Sigmoid colon (tissue), 7 donors: Measurements from ENCODE around the gene MOBP. TPM values are rescaled to one million over a fixed set of nuclear protein-coding genes. Genes with fewer than 3 reads are reported as not detected.

Experiments
- DNase-seq: peaks from one replicate; pipeline ENCODE4 v3.0.0-alpha.2; 2019
- H3K27ac ChIP-seq, 4 donors: fragments of 200-600 bp; sonication (generic); one replicate each; pipeline ENCODE4 v1.5.1; 2016 to 2019; ENCODE audit warnings: mild to moderate bottlenecking in 1 of 4
- H3K27me3 ChIP-seq, 3 donors: fragments of 200-600 bp; sonication (generic); one replicate each; pipeline ENCODE4 v1.5.1; 2019; ENCODE audit warnings: mild to moderate bottlenecking in 1 of 3
- H3K36me3 ChIP-seq, 4 donors: fragments of 200-600 bp; sonication (generic); one replicate each; pipeline ENCODE4 v1.5.1; 2016 to 2019
- H3K4me1 ChIP-seq, 4 donors: fragments of 200-600 bp; sonication (generic); one replicate each; pipeline ENCODE4 v1.5.1; 2017 to 2019
- H3K4me3 ChIP-seq, 4 donors: fragments of 200-600 bp; sonication (generic); one replicate each; pipeline ENCODE4 v1.5.1; 2017 to 2019; ENCODE audit warnings: mild to moderate bottlenecking in 2 of 4, moderate library complexity in 1 of 4
- H3K9me3 ChIP-seq, 4 donors: fragments of 200-600 bp in 3 of 4; sonication (generic) in 3 of 4; one replicate each; pipeline versions ENCODE4 v1.5.1 to v1.6.1; 2013 to 2019
- EP300 ChIP-seq, 4 donors: sonication (generic); formaldehyde crosslinking; IDR thresholded peaks; one replicate each; pipeline ENCODE4 v1.6.1; 2017; ENCODE audit warnings: antibody characterized with exemption in 4 of 4
- POLR2A ChIP-seq, 2 donors: fragments of 450-650 bp; IDR thresholded peaks; one replicate each; pipeline ENCODE4 v1.6.1; 2016; ENCODE audit warnings: antibody characterized with exemption in 2 of 2, mild to moderate bottlenecking in 2 of 2, moderate library complexity in 2 of 2
- POLR2AphosphoS5 ChIP-seq, 4 donors: sonication (generic); formaldehyde crosslinking; IDR thresholded peaks; one replicate each; pipeline ENCODE4 v1.6.1; 2017; ENCODE audit warnings: antibody characterized with exemption in 4 of 4
- WGBS, 2 donors: extraction: QIAGEN DNeasy Blood & Tissue Kit; methylation state at CpG; one replicate each; pipeline ENCODE4 v1.1.7; 2013; 5-methylcytosine and 5-hydroxymethylcytosine counted together
- intact Hi-C: fragments of 100-400 bp; cut with DNase I; formaldehyde crosslinking; loops from one replicate; pipeline ENCODE4 v1.15.1; 2023
- polyA plus RNA-seq, 3 donors: library from polyadenylated mRNA; stranded (reverse); fragments of 200-250 nt; gene quantifications; one replicate each; pipeline ENCODE4 v1.2.3, GENCODE V29; 2013
- total RNA-seq, 4 donors: library from RNA; depleted of rRNA; stranded (reverse); fragments of >200 nt; gene quantifications; one replicate each; pipeline ENCODE4 v1.1.0, GENCODE V29; 2016
- TF ChIP-seq, protein P1 (sequence below), 4 experiments: fragments of 450-650 bp in 3 of 4; fragments of 200-600 bp in 1 of 4; IDR thresholded peaks; one replicate each; pipeline ENCODE4 v1.5.1; 2016 to 2019; ENCODE audit warnings: antibody characterized with exemption in 4 of 4, mild to moderate bottlenecking in 3 of 4, moderate library complexity in 2 of 4
- donor health status: healthy with polysubstance abuse.
- donor health status: Bipolar disorder and iron deficiency.
- donor health status: healthy.

Gene MOBP
- total and polyA plus RNA-seq, 7 donors, result 0.60 TPM; not detected in 6

DNA sequence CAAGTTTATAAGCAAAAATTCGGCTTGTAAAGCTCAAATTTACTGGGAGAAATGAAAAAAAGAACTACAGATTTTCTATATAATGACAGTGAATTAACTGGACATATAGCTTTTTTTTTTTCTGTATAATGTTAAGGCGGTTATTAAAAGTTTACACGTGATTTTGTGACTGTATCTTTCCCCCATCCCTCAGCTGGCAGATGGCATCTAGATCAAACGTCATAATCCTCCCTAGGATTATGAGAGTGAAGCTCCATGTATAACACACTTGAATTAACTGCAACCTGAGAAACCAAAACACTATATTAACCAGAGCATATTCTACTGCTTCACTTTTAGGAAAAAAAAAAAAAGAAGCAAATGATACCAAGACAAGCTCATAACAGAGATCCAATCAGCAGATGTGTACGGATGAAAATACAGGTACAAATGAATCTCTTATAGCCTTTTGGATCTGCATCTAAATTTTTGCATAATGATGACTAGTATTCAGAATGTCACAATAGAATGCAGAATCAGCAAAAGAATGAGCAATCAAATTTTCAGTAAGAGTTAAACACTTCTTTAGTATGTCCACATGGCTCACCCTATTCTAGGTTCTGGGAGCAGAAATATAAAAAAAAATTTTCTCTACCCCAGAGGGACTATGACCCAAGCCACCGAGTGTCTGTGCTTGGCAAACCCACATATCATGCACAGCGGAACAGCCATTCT, 12.4 kb downstream of the MOBP start:
- no peak for DNase-seq
- WGBS, 2 donors, result 83 to 85% methylated on average over 7 of the region's 7 CpGs
- Histone ChIP-seq H3K27me3 (no peaks in the 10 kb centered on the region), H3K9me3 (peaks cover 0 to 4% (median 0%) of the 10 kb centered on the region in 4 donors), H3K4me3 (no peak overlapping the region), H3K36me3 (no peaks in the 10 kb centered on the region), H3K27ac (no peak overlapping the region), H3K4me1 (no peaks in the 10 kb centered on the region)
- intact Hi-C loops, result no loop called here
- TF ChIP-seq EP300 (IDR thresholded peaks at IDR 0.05), result no peak
- TF ChIP-seq POLR2AphosphoS5 (IDR thresholded peaks at IDR 0.05), result no peak
- TF ChIP-seq, protein P1, sequence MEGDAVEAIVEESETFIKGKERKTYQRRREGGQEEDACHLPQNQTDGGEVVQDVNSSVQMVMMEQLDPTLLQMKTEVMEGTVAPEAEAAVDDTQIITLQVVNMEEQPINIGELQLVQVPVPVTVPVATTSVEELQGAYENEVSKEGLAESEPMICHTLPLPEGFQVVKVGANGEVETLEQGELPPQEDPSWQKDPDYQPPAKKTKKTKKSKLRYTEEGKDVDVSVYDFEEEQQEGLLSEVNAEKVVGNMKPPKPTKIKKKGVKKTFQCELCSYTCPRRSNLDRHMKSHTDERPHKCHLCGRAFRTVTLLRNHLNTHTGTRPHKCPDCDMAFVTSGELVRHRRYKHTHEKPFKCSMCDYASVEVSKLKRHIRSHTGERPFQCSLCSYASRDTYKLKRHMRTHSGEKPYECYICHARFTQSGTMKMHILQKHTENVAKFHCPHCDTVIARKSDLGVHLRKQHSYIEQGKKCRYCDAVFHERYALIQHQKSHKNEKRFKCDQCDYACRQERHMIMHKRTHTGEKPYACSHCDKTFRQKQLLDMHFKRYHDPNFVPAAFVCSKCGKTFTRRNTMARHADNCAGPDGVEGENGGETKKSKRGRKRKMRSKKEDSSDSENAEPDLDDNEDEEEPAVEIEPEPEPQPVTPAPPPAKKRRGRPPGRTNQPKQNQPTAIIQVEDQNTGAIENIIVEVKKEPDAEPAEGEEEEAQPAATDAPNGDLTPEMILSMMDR (IDR thresholded peaks at IDR 0.05), result no peak
- TF ChIP-seq POLR2A (IDR thresholded peaks at IDR 0.05), result no peak

GRCh38 chr3:39485547-39485946, 18.1 kb downstream of the MOBP start:
- 91 to 92% methylated on average over 8 of the region's 8 CpGs for WGBS, 2 donors
- TF ChIP-seq, protein P1 (IDR thresholded peaks at IDR 0.05), result no peak
- TF ChIP-seq POLR2AphosphoS5 (IDR thresholded peaks at IDR 0.05), result no peak
- TF ChIP-seq EP300 (IDR thresholded peaks at IDR 0.05), result no peak
- TF ChIP-seq POLR2A (IDR thresholded peaks at IDR 0.05), result no peak
- H3K4me1 ChIP-seq, result no peaks in the 10 kb centered on the region
- H3K9me3 ChIP-seq, result no peaks in the 10 kb centered on the region
- no peak overlapping the region for H3K4me3 ChIP-seq
- H3K27ac ChIP-seq, result no peak overlapping the region
- H3K36me3 ChIP-seq, result no peaks in the 10 kb centered on the region
- no peaks in the 10 kb centered on the region for H3K27me3 ChIP-seq
- intact Hi-C loops, result no loop called here
- DNase-seq, result no peak

DNA sequence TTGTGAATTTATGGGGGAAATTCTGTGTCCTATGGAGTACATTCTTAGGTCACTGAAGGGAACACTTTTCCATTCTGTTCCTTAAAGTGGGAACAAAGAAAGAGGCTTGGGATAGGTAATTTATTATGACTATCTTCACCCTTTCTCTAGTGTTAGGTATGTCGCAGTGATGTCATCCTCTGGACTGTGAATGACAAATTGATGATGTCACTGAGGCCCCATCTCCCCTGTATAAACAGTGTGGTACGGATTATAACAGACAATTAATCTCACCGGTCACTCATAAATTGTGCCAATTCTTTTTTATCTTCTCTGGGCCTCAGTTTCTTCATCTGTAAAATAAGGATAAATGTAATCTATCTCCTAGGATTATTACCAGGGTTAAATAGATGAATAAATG, 23.5 kb downstream of the MOBP start:
- no peaks in the 10 kb centered on the region for H3K36me3 ChIP-seq
- H3K27me3 ChIP-seq, result peaks cover 0 to 4% (median 0%) of the 10 kb centered on the region in 3 donors
- DNase-seq, result no peak
- 87 to 91% methylated on average over 3 of the region's 3 CpGs for WGBS, 2 donors
- intact Hi-C loops, result no loop called here
- no peak overlapping the region for H3K27ac ChIP-seq
- no peaks in the 10 kb centered on the region for H3K4me1 ChIP-seq
- no peak overlapping the region for H3K4me3 ChIP-seq
- H3K9me3 ChIP-seq, result no peaks in the 10 kb centered on the region
- TF ChIP-seq POLR2A (IDR thresholded peaks at IDR 0.05) (no peak), EP300 (IDR thresholded peaks at IDR 0.05) (no peak), POLR2AphosphoS5 (IDR thresholded peaks at IDR 0.05) (no peak)
- TF ChIP-seq, protein P1 (IDR thresholded peaks at IDR 0.05), result no peak

- Histone ChIP-seq H3K4me3 (no peak overlapping the region), H3K27ac (no peak overlapping the region), H3K36me3 (no peaks in the 10 kb centered on the region), H3K4me1 (no peaks in the 10 kb centered on the region), H3K27me3 (peaks cover 0 to 4% (median 0%) of the 10 kb centered on the region in 3 donors), H3K9me3 (no peaks in the 10 kb centered on the region)
- DNase-seq, result no peak
- WGBS, 2 donors, result 86 to 97% methylated on average over 3 of the region's 3 CpGs
- intact Hi-C loops, result no loop called here
- TF ChIP-seq POLR2A (IDR thresholded peaks at IDR 0.05) (no peak), POLR2AphosphoS5 (IDR thresholded peaks at IDR 0.05) (no peak), EP300 (IDR thresholded peaks at IDR 0.05) (no peak)
Measured at GRCh38 chr3:39491733-39492350, 24.4 kb downstream of the MOBP start.

GRCh38 chr3:39494781-39495180, 27.3 kb downstream of the MOBP start:
- Histone ChIP-seq H3K9me3 (no peaks in the 10 kb centered on the region), H3K36me3 (no peaks in the 10 kb centered on the region), H3K4me1 (no peaks in the 10 kb centered on the region), H3K4me3 (no peak overlapping the region), H3K27me3 (peaks cover 0 to 14% (median 6%) of the 10 kb centered on the region in 3 donors), H3K27ac (no peak overlapping the region)
- intact Hi-C loops, result no loop called here
- DNase-seq, result no peak
- WGBS, 2 donors, result 61 to 68% methylated on average over 4 of the region's 4 CpGs
- TF ChIP-seq POLR2A (IDR thresholded peaks at IDR 0.05) (no peak), EP300 (IDR thresholded peaks at IDR 0.05) (no peak), POLR2AphosphoS5 (IDR thresholded peaks at IDR 0.05) (no peak)
- TF ChIP-seq, protein P1 (IDR thresholded peaks at IDR 0.05), result no peak
